HuH-7.5 (cell line): ENCODE measurements around the gene HLA-E.
"Not testable (repeated sequence)": the region's sequence is repeated elsewhere in the genome, so short reads cannot be mapped to it uniquely, and the experiment has no call there.

Experiments
- DNase-seq: peaks from one replicate; pipeline ENCODE4 v3.0.0; 2011; ENCODE audit warnings: low spot score

Gene HLA-E

DNA sequence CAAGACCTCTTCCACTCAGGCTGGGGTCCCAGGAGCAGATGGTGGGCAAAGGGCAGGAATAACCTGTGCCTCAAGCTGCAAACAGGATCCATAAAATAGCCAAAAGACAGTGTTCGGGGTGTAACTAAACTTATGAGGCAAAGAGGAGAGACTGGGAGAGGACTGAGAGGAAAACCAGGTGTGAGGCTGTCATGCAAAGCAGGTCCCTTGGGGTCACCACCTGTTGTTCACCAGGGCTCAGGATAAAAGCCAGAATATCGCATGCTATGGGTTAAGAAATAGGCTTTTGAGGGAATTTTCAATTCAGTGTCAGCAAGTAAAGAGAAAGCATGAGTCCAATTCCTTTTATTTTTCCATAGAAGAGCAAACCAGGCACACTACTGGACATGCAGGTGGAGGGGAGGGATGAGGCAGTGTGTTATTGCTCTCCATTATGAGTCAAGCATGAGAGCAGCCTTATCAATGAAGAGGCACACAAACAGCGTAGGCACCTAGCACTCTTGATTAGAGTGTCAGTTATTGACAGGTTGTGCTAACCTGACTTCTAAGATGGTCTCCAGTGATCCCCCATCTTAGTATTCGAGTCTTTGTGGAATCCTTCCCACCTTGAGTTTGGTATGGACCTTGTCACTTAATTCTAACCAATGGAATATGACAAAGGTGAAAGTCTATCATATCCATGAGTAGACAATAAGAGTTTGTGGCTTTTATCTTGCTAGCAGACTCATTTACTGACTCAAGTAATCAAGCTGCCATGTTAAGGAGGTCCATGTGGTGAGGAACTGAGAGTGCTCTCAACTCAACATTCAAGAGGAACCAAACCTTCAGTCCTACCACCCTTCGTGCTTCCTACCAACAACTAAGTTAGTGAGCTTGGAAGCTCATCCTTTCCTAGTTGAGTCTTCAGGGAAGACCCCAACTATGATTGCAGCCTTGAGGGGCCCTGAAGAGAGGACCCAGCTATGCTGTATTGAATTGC lies 18.8 kb downstream of the HLA-E start:
- no peak for DNase-seq

DNA sequence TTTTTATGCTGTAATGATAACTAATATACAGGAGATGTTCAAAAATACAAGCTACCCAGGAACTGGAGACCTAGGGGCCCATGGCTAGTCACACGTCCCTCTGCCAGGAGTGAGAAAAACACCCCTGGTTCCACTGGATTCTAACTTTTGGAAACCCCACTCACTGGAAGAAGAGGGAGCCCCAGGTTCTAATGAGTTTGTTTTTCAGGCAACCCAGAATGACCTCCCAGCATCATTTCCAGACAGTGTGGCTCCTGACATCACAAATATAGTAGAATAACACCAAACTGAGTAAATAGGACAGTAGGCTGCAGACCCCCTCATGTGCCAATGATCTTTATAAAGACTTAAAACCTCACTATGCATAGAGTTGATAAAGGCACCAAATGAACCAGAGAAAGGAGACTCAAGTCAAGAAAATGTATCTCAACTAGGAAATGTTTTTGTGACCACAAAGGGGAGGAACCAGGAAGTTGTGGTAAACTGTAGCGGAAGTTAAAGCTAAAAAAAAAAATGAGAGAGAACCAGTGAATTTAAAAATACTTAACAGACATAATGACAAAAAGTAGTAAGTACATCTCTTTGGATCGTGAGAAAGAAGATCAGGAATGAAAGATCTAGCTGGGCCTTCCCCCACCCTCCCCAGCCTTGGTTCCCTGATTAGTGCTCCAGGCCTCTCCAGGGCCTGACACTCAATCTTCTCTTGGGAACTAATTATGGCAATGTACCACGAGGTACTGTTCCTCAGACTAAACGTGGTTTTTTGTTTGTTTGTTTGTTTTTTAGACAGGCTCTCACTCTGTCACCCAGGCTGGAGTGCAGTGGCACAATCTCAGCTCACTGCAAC lies 19.8 kb downstream of the HLA-E start:
- DNase-seq: no peak

GRCh38 chr6:30510419-30511168 lies 21.3 kb downstream of the HLA-E start:
- no peak for DNase-seq

DNA sequence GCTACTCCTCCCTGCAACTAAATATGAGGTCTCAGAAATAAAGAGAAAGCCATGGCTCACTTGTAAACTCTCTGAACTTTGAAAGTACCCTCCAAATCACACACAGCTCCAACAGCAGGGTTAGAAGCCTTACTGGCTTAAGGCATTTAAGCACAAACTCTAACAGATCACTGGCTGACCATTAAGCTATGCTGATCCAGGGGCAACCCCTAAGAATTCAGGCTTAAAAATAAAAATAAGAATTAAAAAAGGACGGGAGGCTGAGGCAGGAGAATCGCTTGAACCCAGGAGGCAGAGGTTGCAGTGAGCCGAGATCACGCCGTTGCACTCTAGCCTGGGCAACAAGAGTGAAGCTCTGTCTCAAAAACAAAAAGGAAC lies 21.8 kb downstream of the HLA-E start:
- no peak for DNase-seq

- no peak for DNase-seq
These were observed 24.1 kb downstream of the HLA-E start for GRCh38 chr6:30513451-30513850.

GRCh38 chr6:30515106-30515505 lies 25.8 kb downstream of the HLA-E start:
- DNase-seq: no peak

DNA sequence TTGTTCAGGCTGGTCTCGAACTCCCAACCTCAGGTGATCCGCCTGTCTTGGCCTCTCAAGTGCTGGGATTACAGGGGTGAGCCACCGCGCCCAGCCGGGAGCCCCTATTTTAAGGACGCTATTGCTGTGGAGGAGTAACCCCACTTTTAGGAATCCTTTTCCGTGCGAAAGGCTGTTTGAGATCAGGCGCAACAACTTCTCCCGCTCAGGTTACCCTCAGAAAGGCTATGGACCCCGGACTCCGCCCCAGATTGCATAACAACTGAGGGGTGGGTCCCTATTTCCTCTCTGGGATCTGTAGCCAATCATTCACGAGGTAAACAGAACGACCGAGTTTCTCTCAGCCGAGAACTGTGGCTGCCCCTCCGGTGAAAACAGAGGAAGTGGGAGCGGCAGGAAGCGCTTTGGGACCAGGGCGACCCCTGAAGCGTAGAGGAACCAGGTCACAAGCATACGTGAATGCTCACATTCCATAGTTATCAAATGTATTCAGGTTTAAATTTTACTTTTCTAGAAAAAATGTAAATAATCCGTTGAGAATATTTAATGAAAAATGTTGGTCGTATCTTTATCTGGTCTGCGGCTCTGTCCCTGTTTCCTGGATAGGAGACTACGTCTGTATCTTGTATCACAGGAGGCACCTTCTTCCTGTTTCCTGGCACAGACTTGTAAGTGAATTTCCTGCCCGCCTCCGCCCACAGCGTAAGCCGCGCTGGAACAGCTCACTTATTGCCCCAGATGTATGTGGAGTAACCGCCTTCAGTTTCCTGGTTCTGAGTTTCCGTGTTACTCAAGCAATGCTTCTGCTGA lies 26.8 kb downstream of the HLA-E start:
- DNase-seq: peak; percentile 72

DNA sequence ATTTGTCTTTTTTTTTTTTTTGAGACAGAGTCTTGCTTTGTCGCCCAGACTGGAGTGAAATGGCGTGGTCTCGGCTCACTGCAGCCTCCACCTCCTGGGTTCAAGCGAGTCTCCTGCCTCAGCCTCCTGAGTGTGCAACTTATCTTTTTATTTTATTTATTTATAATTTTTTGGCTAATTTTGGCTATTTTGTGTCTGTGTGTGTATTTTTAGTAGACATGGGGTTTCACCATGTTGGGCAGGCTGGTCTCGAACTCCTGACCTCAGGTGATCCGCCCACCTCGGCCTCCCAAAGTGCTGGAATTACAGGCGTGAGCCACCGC lies 27.4 kb downstream of the HLA-E start:
- DNase-seq: not testable (repeated sequence)

DNA sequence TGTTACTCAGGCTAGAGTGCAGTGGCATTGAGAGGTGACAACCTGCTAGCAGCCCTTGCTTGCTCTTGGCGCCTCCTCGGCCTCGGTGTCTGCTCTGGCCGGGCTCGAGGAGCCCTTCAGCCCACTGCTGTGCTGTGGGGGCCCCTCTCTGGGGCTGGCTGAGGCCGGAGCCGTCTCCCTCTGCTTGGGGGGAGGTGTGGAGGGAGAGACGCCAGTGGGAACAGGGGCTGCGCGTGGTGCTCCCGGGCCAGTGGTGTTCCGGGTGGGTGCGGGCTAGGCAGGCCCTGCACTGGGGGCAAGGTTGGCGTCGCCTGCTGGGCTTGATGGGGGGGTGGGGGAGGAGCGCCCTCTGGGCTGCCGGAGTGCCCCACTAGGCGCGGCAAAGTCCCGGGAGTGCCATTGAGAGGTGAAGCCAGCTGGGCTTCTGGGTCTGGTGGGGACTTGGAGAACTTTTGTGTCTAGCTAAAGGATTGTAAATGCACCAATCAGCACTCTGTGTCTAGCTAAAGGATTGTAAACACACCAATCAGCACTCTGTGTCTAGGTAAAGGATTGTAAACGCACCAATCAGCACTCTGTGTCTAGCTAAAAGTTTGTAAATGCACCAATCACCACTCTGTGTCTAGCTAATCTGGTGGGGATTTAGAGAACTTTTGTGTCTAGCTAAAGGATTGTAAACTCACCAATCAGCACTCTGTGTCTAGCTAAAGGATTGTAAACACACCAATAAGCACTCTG lies 28.6 kb downstream of the HLA-E start:
- DNase-seq: not testable (repeated sequence)

GRCh38 chr6:30518505-30519145 lies 29.3 kb downstream of the HLA-E start:
- DNase-seq: not testable (repeated sequence)

- DNase-seq: no peak
These were observed 31.2 kb downstream of the HLA-E start for GRCh38 chr6:30520522-30520921.

- not testable (repeated sequence) for DNase-seq
These were observed 31.8 kb downstream of the HLA-E start for GRCh38 chr6:30521082-30521481.

- not testable (repeated sequence) for DNase-seq
These were observed 32.6 kb downstream of the HLA-E start for GRCh38 chr6:30521952-30522351.

- DNase-seq: not testable (repeated sequence)
These were observed 37.1 kb downstream of the HLA-E start for GRCh38 chr6:30526444-30526843.

- DNase-seq: not testable (repeated sequence)
These were observed 40.1 kb downstream of the HLA-E start for GRCh38 chr6:30529349-30529875.

- DNase-seq: no peak
These were observed 40.7 kb downstream of the HLA-E start for GRCh38 chr6:30530014-30530413.

DNA sequence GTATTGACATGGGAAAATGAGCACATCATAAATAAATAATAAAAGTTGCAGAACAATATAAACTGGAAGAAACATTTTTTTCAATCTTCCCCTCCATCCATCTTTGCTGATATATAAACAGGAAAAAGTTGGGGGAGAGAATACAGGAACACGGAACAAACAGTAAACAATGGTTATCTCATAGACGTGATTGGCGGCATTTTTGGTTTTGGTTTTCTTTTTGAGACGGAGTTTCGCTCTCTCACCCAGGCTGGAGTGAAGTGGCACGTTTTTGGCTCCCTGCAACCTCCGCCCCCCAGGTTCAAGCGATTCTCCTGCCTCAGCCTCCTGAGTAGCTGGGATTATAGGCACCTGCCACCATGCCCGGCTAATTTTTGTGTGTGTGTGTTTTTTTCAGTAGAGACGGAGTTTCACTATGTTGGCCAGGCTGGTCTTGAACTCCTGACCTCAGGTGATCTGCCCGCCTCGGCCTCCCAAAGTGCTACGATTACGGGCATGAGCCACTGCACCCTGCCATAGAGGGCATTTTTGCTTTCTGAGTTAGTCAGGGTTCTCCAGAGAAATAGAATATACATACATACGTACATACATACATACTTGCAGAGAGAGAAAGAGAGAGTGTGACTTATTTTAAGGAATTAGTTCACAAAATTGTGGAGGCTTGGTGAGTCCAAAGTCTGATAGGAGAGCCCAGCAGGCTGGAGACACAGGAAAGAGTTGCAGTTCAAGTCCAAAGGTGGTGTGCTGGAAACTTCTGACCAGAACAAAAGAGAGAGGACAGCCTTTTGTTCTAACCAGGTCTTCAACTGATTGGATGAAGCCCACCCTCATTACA lies 44.4 kb downstream of the HLA-E start:
- DNase-seq: no peak

DNA sequence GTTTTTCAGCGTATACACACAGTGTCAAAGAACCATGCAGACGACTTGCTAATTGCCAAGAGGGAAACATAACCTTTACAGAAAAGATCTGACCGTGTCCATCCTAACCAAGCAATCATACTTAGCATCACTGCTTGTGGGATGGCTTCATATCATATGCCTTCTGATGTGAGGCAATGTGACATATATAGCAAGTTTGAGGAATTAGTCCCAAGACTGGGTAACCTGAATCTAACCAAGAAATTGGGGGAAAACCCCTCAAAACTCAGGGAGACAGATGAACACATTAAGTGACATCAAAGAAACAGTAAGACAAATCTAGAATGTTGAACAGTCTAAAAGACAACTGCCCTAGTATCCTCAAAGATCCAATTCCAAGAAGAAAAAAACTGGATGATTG lies 48.6 kb downstream of the HLA-E start:
- no peak for DNase-seq
